Ovary (tissue), 3 donors: Measurements from ENCODE around the gene NKX6-2.
"Not testable (repeated sequence)": the region's sequence is repeated elsewhere in the genome, so short reads cannot be mapped to it uniquely, and the experiment has no call there.

Experiments
- CTCF ChIP-seq, 3 donors: fragments of 450-650 bp in 2 of 3; fragments of 200-600 bp in 1 of 3; IDR thresholded peaks; one replicate each; pipeline versions ENCODE4 v1.5.1 to v1.8.0; 2016 to 2022; ENCODE audit warnings: antibody characterized with exemption in 3 of 3, mild to moderate bottlenecking in 1 of 3
- EP300 ChIP-seq: sonication (generic); formaldehyde crosslinking; IDR thresholded peaks from one replicate; pipeline ENCODE4 v1.6.1; 2017; ENCODE audit warnings: antibody characterized with exemption
- POLR2A ChIP-seq: fragments of 450-650 bp; IDR thresholded peaks from one replicate; pipeline ENCODE4 v1.6.1; 2017; ENCODE audit warnings: antibody characterized with exemption, mild to moderate bottlenecking, moderate library complexity
- donor health status: DM: no; HTN: no; CAD: no.

- TF ChIP-seq EP300; CTCF (IDR thresholded peaks at IDR 0.05); POLR2A: not testable (repeated sequence)
Observed at GRCh38 chr10:132825783-132826523, 40.0 kb upstream of the NKX6-2 start.
